HepG2 (cell line): ENCODE results near the gene SLITRK1. TPM values are rescaled to one million over a fixed set of nuclear protein-coding genes. Genes with fewer than 3 reads are reported as not detected.

Experiments used
- ATAC-seq: fragments of 200-7000 bp; cut with Tn5 transposase; 3 replicates; pipeline ENCODE4 v1.9.1; 2020; ENCODE audit warnings: mild to moderate bottlenecking, moderate library complexity
- BruUV-seq: library from RNA; stranded (reverse); fragments of 400-500 nt; replicated peaks from 2 replicates; lab custom pipeline; 2021; lab: Mats Ljungman, UMichigan
- CTCF ChIA-PET: fragments of 300-600 bp; formaldehyde crosslinking; extraction: SDS; loops from one replicate; lab custom pipeline; 2021; ENCODE audit warnings: low total read pairs, inconsistent platforms, low intra/inter-chr PET ratio; lab: Yijun Ruan, JAX
- POLR2A ChIA-PET: fragments of 350-600 bp; sonication (Branson Sonifier 250); formaldehyde crosslinking; loops from one replicate; lab custom pipeline; 2020; ENCODE audit warnings: antibody characterized with exemption, inconsistent platforms; lab: Yijun Ruan, JAX
- DNase-seq: peaks from one replicate; pipeline ENCODE4 v3.0.0-alpha.2; 2015; ENCODE audit warnings: low spot score
- FAIRE-seq: peaks from 3 replicates; lab custom pipeline; 2011; peaks lifted over from hg19 to GRCh38; lab: Jason Lieb, UNC
- H2AFZ ChIP-seq: one replicate; pipeline ENCODE4 v1.6.1; 2011; ENCODE audit warnings: low read length, inconsistent platforms
- H3K27ac ChIP-seq: fragments of 300-600 bp; 3 replicates; pipeline ENCODE4 v1.8.0; 2011; ENCODE audit warnings: mixed run types, mild to moderate bottlenecking, mixed read lengths, low read length, inconsistent platforms; ENCODE audit not compliant: insufficient read depth; ENCODE audit errors: extremely low read length
- H3K27me3 ChIP-seq, 2 experiments: fragments of 200-600 bp in 1 of 2; 2 replicates in 1 of 2; 3 replicates in 1 of 2; pipeline versions ENCODE4 v1.6.0 to v1.8.0; 2011; ENCODE audit warnings: low read length in 2 of 2, mild to moderate bottlenecking in 2 of 2, moderate library complexity in 2 of 2, inconsistent platforms in 1 of 2; ENCODE audit not compliant: insufficient read depth in 2 of 2, control insufficient read depth in 1 of 2
- H3K36me3 ChIP-seq, 2 experiments: fragments of 200-600 bp in 1 of 2; replicated peaks in 1 of 2; 2 replicates in 1 of 2; 3 replicates in 1 of 2; pipeline versions ENCODE4 v1.5.1 to v1.8.0; 2011; ENCODE audit warnings: low read length in 2 of 2, inconsistent platforms in 1 of 2; ENCODE audit not compliant: insufficient read depth in 2 of 2, control insufficient read depth in 1 of 2
- H3K4me1 ChIP-seq: 2 replicates; pipeline ENCODE4 v1.5.1; 2012; ENCODE audit warnings: low read length, inconsistent platforms; ENCODE audit not compliant: insufficient read depth
- H3K4me2 ChIP-seq: 2 replicates; pipeline ENCODE4 v1.6.0; 2011; ENCODE audit warnings: low read depth, low read length, inconsistent platforms
- H3K4me3 ChIP-seq, 3 experiments: fragments of 200-600 bp in 1 of 3; sonication (generic), shearing (Covaris generic) in 1 of 3; replicated peaks in 1 of 3; 2 replicates each; pipeline ENCODE4 v1.5.1; 2011 to 2016; ENCODE audit warnings: low read length in 3 of 3, inconsistent platforms in 2 of 3, low read depth in 2 of 3, mild to moderate bottlenecking in 2 of 3, control low read depth in 1 of 3, mixed read lengths in 1 of 3; ENCODE audit not compliant: insufficient read depth in 1 of 3
- H3K79me2 ChIP-seq: one replicate; pipeline ENCODE4 v1.6.1; 2011; ENCODE audit warnings: low read length, inconsistent platforms; ENCODE audit not compliant: insufficient read depth
- H3K9ac ChIP-seq: 2 replicates; pipeline ENCODE4 v1.6.0; 2011; ENCODE audit warnings: mild to moderate bottlenecking, low read depth, low read length, inconsistent platforms; ENCODE audit not compliant: insufficient read depth
- H3K9me3 ChIP-seq: 2 replicates; pipeline ENCODE4 v1.5.1; 2012; ENCODE audit warnings: mild to moderate bottlenecking, low read length
- H4K20me1 ChIP-seq: 2 replicates; pipeline ENCODE4 v1.6.0; 2011; ENCODE audit warnings: inconsistent platforms, mild to moderate bottlenecking, low read length, moderate library complexity; ENCODE audit not compliant: insufficient read depth
- ARID4A ChIP-seq: sonication (generic); formaldehyde crosslinking; IDR thresholded peaks from 2 replicates; pipeline ENCODE4 v1.5.0; 2020; ENCODE audit warnings: mild to moderate bottlenecking, missing genetic modification reagents, borderline replicate concordance
- ETV6 ChIP-seq: sonication (generic); formaldehyde crosslinking; conservative IDR thresholded peaks from 2 replicates; pipeline ENCODE4 v1.4.0; 2020; ENCODE audit warnings: missing genetic modification reagents
- FOXK2 ChIP-seq: fragments of 450-650 bp; IDR thresholded peaks from 2 replicates; pipeline ENCODE4 v1.6.1; 2016
- GABPA ChIP-seq, 2 experiments: IDR thresholded peaks; 2 replicates each; pipeline ENCODE4 v1.6.1; 2011 to 2016; ENCODE audit warnings: low read depth in 2 of 2, low read length in 1 of 2, missing biosample characterization in 1 of 2, missing genetic modification characterization in 1 of 2
- HOXD1 ChIP-seq: sonication (generic); formaldehyde crosslinking; IDR thresholded peaks from 2 replicates; pipeline ENCODE4 v1.5.0; 2020; ENCODE audit warnings: missing genetic modification reagents
- JUNB ChIP-seq: sonication (generic); formaldehyde crosslinking; IDR thresholded peaks from 2 replicates; pipeline ENCODE4 v1.8.0; 2022; ENCODE audit warnings: missing genetic modification reagents, mild to moderate bottlenecking, borderline replicate concordance
- MAFG ChIP-seq: sonication (generic); formaldehyde crosslinking; IDR thresholded peaks from 2 replicates; pipeline ENCODE4 v1.5.1; 2020; ENCODE audit warnings: mild to moderate bottlenecking, missing genetic modification reagents
- MEIS2 ChIP-seq: sonication (generic); formaldehyde crosslinking; IDR thresholded peaks from 2 replicates; pipeline ENCODE4 v1.9.0; 2021; ENCODE audit warnings: mild to moderate bottlenecking, missing genetic modification reagents
- PBX2 ChIP-seq: IDR thresholded peaks from 2 replicates; pipeline ENCODE4 v1.6.1; 2016; ENCODE audit warnings: control low read depth
- PLRG1 ChIP-seq: fragments of 450-650 bp; conservative IDR thresholded peaks from 2 replicates; pipeline ENCODE4 v1.6.1; 2016
- RFX1 ChIP-seq: fragments of 450-650 bp; IDR thresholded peaks from 2 replicates; pipeline ENCODE4 v1.6.1; 2017
- U2AF2 ChIP-seq: fragments of 200-400 bp; formaldehyde crosslinking; IDR thresholded peaks from 2 replicates; pipeline ENCODE4 v1.6.1; 2017; ENCODE audit warnings: low read depth, mild to moderate bottlenecking, low read length
- ZNF207 ChIP-seq: fragments of 450-650 bp; IDR thresholded peaks from 2 replicates; pipeline ENCODE4 v1.6.1; 2016; ENCODE audit warnings: antibody characterized with exemption, borderline replicate concordance
- ZNF580 ChIP-seq: IDR thresholded peaks from 2 replicates; pipeline ENCODE4 v1.6.1; 2016; ENCODE audit warnings: low read depth, borderline replicate concordance
- ZNF800 ChIP-seq: sonication (generic); formaldehyde crosslinking; IDR thresholded peaks from 2 replicates; pipeline ENCODE4 v1.4.0; 2020; ENCODE audit warnings: missing genetic modification reagents
- WGBS: methylation state at CpG from one replicate; pipeline ENCODE4 v1.1.6; 2017; ENCODE audit warnings: low lambda C conversion rate; 5-methylcytosine and 5-hydroxymethylcytosine counted together
- in situ Hi-C: cut with HindIII; loops from 2 replicates; pipeline ENCODE4 v1.10.0; 2017; ENCODE audit warnings: low pct_unique_long_range_greater_than_20kb; ENCODE audit not compliant: extremely low pct_ligation_motif_present
- intact Hi-C: fragments of 100-400 bp; cut with micrococcal nuclease; formaldehyde crosslinking; loops from one replicate; pipeline ENCODE4 v1.10.0; 2022; ENCODE audit not compliant: unreplicated experiment
- polyA plus RNA-seq, 8 experiments: library from polyadenylated mRNA; depleted of rRNA in 3 of 8; stranded (reverse) in 7 of 8; unstranded in 1 of 8; fragments of >200 nt; fragmentation: Illumina TruSeq in 4 of 8; extraction: Trizol in 4 of 8; gene quantifications; 2 replicates each; pipeline versions ENCODE4 v1.2.1 to v1.2.3, GENCODE V29; 2011 to 2016; ENCODE audit warnings: low read depth in 4 of 8, missing spikeins in 1 of 8, mixed read lengths in 1 of 8; ENCODE audit not compliant: insufficient read depth in 1 of 8
- total RNA-seq, 5 experiments: library from RNA; depleted of rRNA; stranded (reverse); fragments of >200 nt; fragmentation: Illumina TruSeq; extraction: Trizol; gene quantifications; 2 replicates each; pipeline ENCODE4 v1.2.3, GENCODE V29; 2016; ENCODE audit warnings: low read depth in 1 of 5

Gene SLITRK1
- total and polyA plus RNA-seq, 2 of the 13 experiments (the other 11 are each of a cell fraction or from before 2014, with no cell fraction given), result not detected

DNA sequence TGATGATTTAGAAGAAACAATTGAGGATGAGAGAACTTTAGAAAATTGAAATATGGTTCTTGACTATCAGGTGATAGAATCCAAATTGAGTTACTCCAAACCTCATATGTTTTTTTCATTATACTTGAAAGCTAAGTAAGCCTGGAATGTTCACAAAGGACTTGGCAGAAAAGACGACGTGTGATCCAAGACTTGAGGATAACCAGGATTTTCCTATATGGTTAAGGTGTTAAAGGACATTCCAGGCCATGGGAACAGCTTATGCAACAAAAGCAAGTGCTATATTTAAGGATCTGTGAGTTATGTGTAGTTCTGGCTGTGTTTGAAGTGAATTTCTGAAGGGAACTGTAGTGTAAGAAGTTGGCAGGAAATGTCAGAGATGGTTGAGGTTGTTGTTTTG is 52.5 kb downstream of the SLITRK1 start:
- ChIA-PET POLR2A (no interaction called here), CTCF (no interaction called here)
- DNase-seq (no peak), ATAC-seq (no peak), FAIRE-seq (no peak)
- Histone ChIP-seq H2AFZ (no peak overlapping the region), H4K20me1 (no peaks in the 10 kb centered on the region), H3K27me3 (no peaks in the 10 kb centered on the region; a peak in 1 of 5 replicates), H3K9ac (no peak overlapping the region), H3K4me2 (no peak overlapping the region), H3K27ac (no peak overlapping the region), H3K4me1 (no peaks in the 10 kb centered on the region), H3K36me3 (no peaks in the 10 kb centered on the region), H3K9me3 (no peaks in the 10 kb centered on the region), H3K79me2 (no peaks in the 10 kb centered on the region), H3K4me3 (no peak overlapping the region)
- TF ChIP-seq FOXK2 (no peak), ZNF207 (no peak), GABPA (IDR thresholded peaks at IDR 0.05; ENCODE audit: low read depth, low read length) (no peak), GABPA (CRISPR knock-in tag; IDR thresholded peaks at IDR 0.05; ENCODE audit: low read depth) (no peak), RFX1 (no peak), U2AF2 (no peak), MAFG (CRISPR knock-in tag) (no peak), ZNF580 (CRISPR knock-in tag) (no peak), ARID4A (CRISPR knock-in tag) (no peak), PLRG1 (no peak), HOXD1 (CRISPR knock-in tag) (no peak), PBX2 (CRISPR knock-in tag) (no peak), ETV6 (CRISPR knock-in tag) (no peak), MEIS2 (CRISPR knock-in tag) (no peak), JUNB (CRISPR knock-in tag) (no peak), ZNF800 (no peak)
- no TSS peak for BruUV-seq
- intact Hi-C loops, result no loop called here
- WGBS, result 0% methylated on average over 2 of the region's 2 CpGs
- in situ Hi-C loops, result no loop called here
